ENCODE measurements around the gene IL1RAPL1.
"Not testable (repeated sequence)": the region's sequence is repeated elsewhere in the genome, so short reads cannot be mapped to it uniquely, and the experiment has no call there.

IL1RAPL1 gene

GRCh38 chrX:28773807-28774206 lies 186.6 kb downstream of the IL1RAPL1 start:
- DNase-seq (ENCODE audit: low read depth in 2 of 2): no peak

- no peak for DNase-seq (ENCODE audit: low read depth in 2 of 2)
Observed at GRCh38 chrX:28787206-28787605, 200.0 kb downstream of the IL1RAPL1 start.

GRCh38 chrX:28800671-28801070 lies 213.4 kb downstream of the IL1RAPL1 start:
- not testable (repeated sequence) for DNase-seq (ENCODE audit: low read depth in 2 of 2)

DNA sequence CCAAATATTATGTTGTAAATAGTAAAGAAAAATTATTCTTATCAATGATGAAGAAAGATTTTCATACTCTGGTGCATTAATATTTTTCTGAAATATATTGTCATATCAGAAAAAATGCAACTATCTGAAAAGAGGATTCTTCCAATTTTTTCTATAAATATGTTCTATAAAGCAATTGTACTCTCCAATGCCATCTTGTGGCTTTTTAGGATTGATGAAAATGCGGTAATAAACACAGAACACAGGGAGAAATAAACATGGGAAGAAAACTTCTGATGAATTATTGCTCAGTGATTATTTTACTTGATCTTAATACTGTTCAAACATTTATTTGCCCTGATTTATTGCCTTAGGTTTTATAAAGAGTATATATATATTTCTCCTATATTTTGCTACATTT lies 215.4 kb downstream of the IL1RAPL1 start:
- DNase-seq (ENCODE audit: low read depth in 2 of 2): no peak

DNA sequence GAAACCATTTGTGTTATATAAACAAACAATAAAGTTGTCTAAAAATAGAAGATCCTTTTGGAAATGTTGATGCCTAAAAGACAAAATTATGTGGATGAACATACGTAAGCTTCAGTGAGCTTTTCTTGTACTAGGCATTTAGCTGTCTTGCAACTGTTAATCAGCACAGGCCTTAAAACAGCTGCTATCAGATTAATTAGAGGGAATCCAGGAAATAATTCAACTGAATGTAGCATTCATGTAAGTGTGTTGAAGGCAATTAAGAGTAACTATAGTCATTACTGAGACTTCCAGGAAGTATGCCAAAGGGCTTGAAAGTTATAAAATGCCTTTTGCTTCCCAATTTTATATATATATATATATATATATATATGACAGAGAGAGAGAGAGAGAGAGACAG lies 248.7 kb downstream of the IL1RAPL1 start:
- DNase-seq (ENCODE audit: low read depth in 2 of 2): no peak

- DNase-seq (ENCODE audit: low read depth in 2 of 2): no peak
Observed at GRCh38 chrX:28843817-28844216, 256.6 kb downstream of the IL1RAPL1 start.

DNA sequence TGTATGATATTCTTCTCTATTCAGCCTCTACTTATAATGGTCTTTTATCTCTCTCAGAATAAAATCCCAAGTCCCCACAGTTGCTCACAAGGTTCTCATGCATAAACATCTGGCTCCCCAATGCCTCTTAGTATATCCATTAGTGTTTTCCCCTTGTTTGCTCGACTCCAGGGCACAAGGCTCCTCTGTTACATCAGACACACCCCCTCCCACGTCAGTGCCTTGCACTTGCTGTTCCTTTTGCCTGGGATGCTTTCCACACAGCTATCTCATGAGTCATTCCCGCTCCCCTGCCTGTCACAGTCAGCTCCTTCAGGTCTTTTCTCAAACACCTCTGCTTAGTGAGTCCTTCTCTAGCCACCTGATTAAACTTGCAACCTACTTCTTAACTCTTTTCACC lies 260.2 kb downstream of the IL1RAPL1 start:
- DNase-seq (ENCODE audit: low read depth in 2 of 2): no peak

DNA sequence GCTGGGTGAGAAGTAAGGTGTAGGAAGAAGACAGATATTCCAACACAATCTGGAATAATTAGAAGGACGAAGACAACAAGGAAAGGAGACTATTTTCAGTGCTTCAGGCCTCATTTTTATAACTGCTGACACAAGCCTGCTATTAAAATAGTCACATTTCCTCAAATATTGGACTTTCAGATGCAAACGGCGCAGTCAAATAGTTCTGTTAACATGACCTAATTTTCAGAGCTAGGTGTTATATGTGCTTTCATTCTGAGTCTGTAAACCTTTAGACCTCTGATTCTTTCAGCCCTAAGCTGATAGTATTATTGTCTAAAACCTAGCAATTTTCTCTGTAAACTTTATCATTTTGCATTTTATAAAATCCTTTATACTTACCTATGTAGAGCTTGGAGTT lies 261.5 kb downstream of the IL1RAPL1 start:
- DNase-seq (ENCODE audit: low read depth in 2 of 2): no peak

- no peak for DNase-seq (ENCODE audit: low read depth in 2 of 2)
Observed at GRCh38 chrX:28850955-28851354, 263.7 kb downstream of the IL1RAPL1 start.

DNA sequence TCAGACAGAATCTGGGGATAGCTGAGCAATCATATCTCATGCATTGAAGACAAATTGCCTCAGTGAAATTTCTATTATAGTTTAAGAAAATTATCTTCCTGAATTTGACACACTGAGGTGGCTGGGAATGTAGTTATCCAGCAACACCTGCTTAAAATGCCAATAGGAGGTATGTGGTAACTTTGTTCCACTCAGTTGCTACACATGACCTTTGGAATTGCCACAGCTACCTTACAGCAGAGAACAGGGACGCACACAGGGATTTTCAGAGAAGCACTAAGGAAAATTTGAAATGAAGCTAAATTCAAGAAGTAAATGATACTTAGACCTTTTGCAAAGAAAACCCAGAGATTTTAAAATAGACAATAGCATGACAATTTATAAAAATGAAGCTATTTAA lies 264.6 kb downstream of the IL1RAPL1 start:
- no peak for DNase-seq (ENCODE audit: low read depth in 2 of 2)

GRCh38 chrX:28854637-28855036 lies 267.4 kb downstream of the IL1RAPL1 start:
- no peak for DNase-seq (ENCODE audit: low read depth in 2 of 2)

- DNase-seq (ENCODE audit: low read depth in 2 of 2): no peak
Observed at GRCh38 chrX:28876408-28876807, 289.2 kb downstream of the IL1RAPL1 start.

DNA sequence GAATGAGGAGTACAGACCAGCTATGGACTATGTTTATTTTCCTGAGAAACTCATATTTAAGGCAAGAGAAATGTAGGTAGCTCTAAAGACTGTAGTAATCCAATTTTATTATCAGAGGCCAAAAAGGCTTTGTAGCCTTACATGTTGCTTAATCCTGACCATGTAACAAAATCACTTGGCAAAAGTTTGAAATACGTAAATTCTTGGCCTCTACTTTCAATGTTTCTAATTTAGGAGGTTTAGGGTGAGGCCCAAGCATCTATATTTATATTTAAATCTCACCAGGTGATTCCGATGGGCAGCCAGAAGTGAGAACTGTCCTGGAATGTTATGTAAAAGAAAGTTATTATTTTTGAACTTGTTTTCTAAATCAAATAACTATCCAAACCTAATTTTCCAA lies 289.7 kb downstream of the IL1RAPL1 start:
- no peak for DNase-seq (ENCODE audit: low read depth in 2 of 2)

GRCh38 chrX:28880136-28880535 lies 292.9 kb downstream of the IL1RAPL1 start:
- no peak for DNase-seq (ENCODE audit: low read depth in 2 of 2)

GRCh38 chrX:28884823-28885222 lies 297.6 kb downstream of the IL1RAPL1 start:
- no peak for DNase-seq (ENCODE audit: low read depth in 2 of 2)

GRCh38 chrX:28888416-28888815 lies 301.2 kb downstream of the IL1RAPL1 start:
- no peak for DNase-seq (ENCODE audit: low read depth in 2 of 2)

DNA sequence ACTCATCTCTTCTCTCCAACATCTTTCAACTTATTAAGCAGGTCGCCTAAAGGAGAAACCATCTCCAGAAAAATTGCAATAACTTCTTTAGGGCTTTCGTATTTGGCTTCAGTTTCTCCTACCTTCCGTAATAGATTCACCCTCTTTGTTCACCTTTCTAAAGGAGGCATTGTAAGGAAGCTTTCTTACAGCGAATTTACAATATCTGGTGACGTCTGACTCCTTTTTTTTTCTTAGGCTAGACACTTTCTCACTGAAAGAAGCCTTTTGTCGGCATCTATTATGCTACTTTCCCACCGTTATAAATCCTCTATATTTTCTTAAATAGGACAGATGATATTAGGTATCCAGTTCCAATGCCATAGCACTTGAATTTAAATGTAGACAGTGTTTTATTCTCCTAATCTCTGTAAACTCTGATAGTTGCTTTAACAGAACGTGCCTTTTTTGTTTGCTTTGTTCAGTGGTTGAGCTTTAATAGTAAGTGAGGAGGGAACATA lies 302.4 kb downstream of the IL1RAPL1 start:
- DNase-seq (ENCODE audit: low read depth in 2 of 2): no peak

DNA sequence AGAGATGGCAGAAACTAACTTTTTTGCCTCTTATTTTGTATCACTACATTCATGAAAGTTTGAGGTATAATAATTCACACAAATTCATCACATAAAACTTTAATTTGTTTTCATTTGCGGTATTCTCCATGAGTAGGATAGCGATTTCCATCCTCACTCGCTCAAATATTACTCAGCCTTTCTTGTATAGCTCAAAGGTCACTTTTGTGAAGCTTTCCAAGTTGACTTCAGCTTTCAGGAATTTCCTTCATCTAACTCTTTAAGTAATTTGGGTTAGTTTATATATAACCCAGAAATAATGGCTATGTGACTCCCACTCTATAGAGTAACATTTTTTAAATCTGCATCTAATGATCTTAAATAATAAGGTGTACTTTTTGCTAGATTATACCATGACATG lies 314.4 kb downstream of the IL1RAPL1 start:
- no peak for DNase-seq (ENCODE audit: low read depth in 2 of 2)

DNA sequence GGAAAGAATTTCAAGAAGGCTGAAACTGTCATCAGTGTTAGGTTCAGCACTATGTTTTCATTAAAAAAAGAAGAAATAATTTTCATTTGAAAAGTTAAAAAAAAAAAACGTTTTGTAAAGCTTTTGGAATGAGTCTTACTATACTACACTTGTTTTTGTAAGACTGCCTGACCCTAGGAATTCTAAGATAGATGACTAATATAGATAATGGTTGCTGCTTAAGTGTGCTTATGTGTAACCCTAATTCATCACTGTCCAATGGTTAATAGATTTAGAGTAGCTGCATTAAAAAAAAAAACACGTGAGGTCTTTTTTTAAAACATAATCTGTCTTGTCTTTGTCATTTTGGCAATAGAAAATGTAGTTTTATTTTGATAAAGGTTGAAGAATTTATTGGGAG lies 323.2 kb downstream of the IL1RAPL1 start:
- no peak for DNase-seq (ENCODE audit: low read depth in 2 of 2)

DNA sequence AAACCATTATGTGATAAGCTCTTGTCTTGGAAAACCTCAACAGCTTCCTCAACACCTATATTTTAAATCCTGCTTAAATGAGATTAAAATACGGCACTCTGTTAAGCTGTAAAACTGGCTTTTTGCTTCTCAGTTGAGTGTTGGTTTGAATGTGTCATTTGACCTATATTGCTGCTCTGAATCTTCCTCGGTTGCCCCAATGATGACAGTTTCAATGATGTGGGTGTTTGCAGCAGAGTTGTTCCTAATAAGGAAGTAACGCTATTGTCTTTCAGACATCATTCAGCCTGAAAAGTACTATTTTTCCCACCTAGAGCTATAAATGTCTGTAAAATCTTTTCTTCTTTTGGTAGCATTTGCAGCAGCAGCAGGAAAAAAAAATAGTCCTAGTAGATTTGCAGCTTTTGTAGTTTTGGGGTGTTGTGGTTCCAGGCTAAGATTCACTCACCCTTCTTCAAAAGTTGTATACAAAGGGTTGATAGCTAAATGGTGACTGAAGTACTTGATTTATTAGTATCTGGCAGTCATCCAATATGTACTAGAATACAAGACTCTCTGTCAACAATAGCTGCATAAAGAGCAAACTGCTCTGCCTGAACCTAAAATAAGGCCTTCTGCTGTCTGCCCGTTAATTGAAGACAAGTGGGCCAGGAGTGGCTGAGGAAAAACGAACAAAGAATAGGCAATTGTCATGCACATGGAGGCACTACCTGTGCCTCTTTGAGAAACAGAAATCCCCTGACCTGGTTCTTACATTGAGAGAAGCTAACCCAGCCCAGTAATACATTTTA lies 333.1 kb downstream of the IL1RAPL1 start:
- DNase-seq (ENCODE audit: low read depth in 2 of 2): no peak

GRCh38 chrX:28922106-28922505 lies 334.9 kb downstream of the IL1RAPL1 start:
- DNase-seq (ENCODE audit: low read depth in 2 of 2): no peak

DNA sequence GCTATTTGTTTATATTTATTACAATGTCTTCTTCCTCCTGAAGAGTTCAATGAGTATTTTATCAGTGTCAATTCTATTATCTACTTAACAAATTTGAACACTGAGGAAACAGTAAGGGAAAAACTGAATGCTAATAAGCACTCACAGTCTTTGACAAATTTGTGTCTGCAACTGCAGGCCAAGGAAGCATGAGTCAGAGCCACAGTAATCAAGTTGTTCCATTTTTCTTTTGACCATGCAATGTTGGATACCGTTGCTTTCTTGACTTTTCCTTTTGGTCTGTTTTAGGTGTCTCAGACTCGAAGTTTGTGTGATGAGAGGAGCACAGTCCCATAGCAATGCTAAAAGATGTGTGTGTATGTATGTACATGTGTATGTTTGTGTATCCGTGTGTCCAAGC lies 359.6 kb downstream of the IL1RAPL1 start:
- no peak for DNase-seq (ENCODE audit: low read depth in 2 of 2)

GRCh38 chrX:28960063-28960462 lies 372.8 kb downstream of the IL1RAPL1 start:
- DNase-seq (ENCODE audit: low read depth in 2 of 2): no peak

GRCh38 chrX:28966331-28966730 lies 379.1 kb downstream of the IL1RAPL1 start:
- DNase-seq (ENCODE audit: low read depth in 2 of 2): no peak
